GM18907 (cell line): ENCODE results near the gene PSMC3IP.
"Not testable (repeated sequence)": the region's sequence is repeated elsewhere in the genome, so short reads cannot be mapped to it uniquely, and the experiment has no call there.

Source experiments
- ATAC-seq: cut with Tn5 transposase; IDR thresholded peaks from one replicate; pipeline ENCODE4 v1.9.1; 2021; ENCODE audit warnings: mild to moderate bottlenecking, moderate library complexity; ENCODE audit not compliant: unreplicated experiment

The PSMC3IP gene

GRCh38 chr17:42577532-42578281 lies at the start of gene PSMC3IP:
Gene PSMC3IP (minus strand): TSS chr17:42577729. CDS start chr17:42577686, 43 bp downstream.
- peak; percentile 72 for ATAC-seq

GRCh38 chr17:42623732-42624596 lies 46.4 kb upstream of the PSMC3IP start:
- ATAC-seq = no peak

- no peak for ATAC-seq
Observed at GRCh38 chr17:42623271-42623670, 45.7 kb upstream of the PSMC3IP start.

- not testable (repeated sequence) for ATAC-seq
Observed at GRCh38 chr17:42621987-42622386, 44.5 kb upstream of the PSMC3IP start.

GRCh38 chr17:42618442-42619150 lies 41.1 kb upstream of the PSMC3IP start:
- peak; percentile 70 for ATAC-seq

GRCh38 chr17:42617956-42618431 lies 40.5 kb upstream of the PSMC3IP start:
- peak; percentile 20 for ATAC-seq

- ATAC-seq = no peak
Observed at GRCh38 chr17:42613699-42614295, 36.3 kb upstream of the PSMC3IP start.

GRCh38 chr17:42612013-42612412 lies 34.5 kb upstream of the PSMC3IP start:
- ATAC-seq = no peak

- ATAC-seq = peak; percentile 4
Observed at GRCh38 chr17:42609814-42610801, 32.6 kb upstream of the PSMC3IP start.

- peak; percentile 86 for ATAC-seq
Observed at GRCh38 chr17:42609182-42609813, 31.8 kb upstream of the PSMC3IP start, which contains the start of the genes RETREG3 and TUBG1. Gene RETREG3 (minus strand): TSS chr17:42609374. CDS start chr17:42609324, 50 bp downstream. Gene TUBG1 (plus strand): TSS chr17:42609683. CDS start chr17:42609738, 55 bp downstream.

GRCh38 chr17:42608305-42609181 lies 31.0 kb upstream of the PSMC3IP start:
- ATAC-seq = peak; percentile 36

GRCh38 chr17:42607769-42608168 lies 30.2 kb upstream of the PSMC3IP start:
- no peak for ATAC-seq

GRCh38 chr17:42603318-42603717 lies 25.8 kb upstream of the PSMC3IP start:
- ATAC-seq = no peak

GRCh38 chr17:42598905-42599304 lies 21.4 kb upstream of the PSMC3IP start:
- ATAC-seq = no peak

- no peak for ATAC-seq
Observed at GRCh38 chr17:42596386-42596785, 18.9 kb upstream of the PSMC3IP start.

GRCh38 chr17:42591411-42591810 lies 13.9 kb upstream of the PSMC3IP start:
- ATAC-seq = no peak

- ATAC-seq = no peak
Observed at GRCh38 chr17:42590886-42591285, 13.4 kb upstream of the PSMC3IP start.
